K562 (cell line): Measurements from ENCODE around the gene POLR2C. TPM values are rescaled to one million over a fixed set of nuclear protein-coding genes. Genes with fewer than 3 reads are reported as not detected.

Experiments used
- BACH1 ChIP-seq: fragments of 200-800 bp; sonication (Bioruptor generic); IDR thresholded peaks from 2 replicates; pipeline ENCODE4 v1.6.1; 2016; ENCODE audit warnings: missing genetic modification characterization, missing compliant biosample characterization
- BHLHE40 ChIP-seq: IDR thresholded peaks from 2 replicates; pipeline ENCODE4 v1.6.1; 2011; ENCODE audit warnings: low read length, improper control_type of control experiment
- CBX3 ChIP-seq, 2 experiments: IDR thresholded peaks; 1 replicate in 1 of 2; 2 replicates in 1 of 2; pipeline ENCODE4 v1.6.1; 2012; ENCODE audit warnings: inconsistent platforms in 2 of 2, low read length in 2 of 2, borderline replicate concordance in 1 of 2, control low read depth in 1 of 2
- CTBP1 ChIP-seq: fragments of 450-650 bp; IDR thresholded peaks from 2 replicates; pipeline ENCODE4 v1.6.1; 2016; ENCODE audit warnings: borderline replicate concordance
- HDAC6 ChIP-seq: IDR thresholded peaks from 2 replicates; pipeline ENCODE4 v1.6.1; 2012; ENCODE audit warnings: low read depth, mild to moderate bottlenecking, control low read depth, inconsistent platforms, low read length, moderate library complexity
- ILF3 ChIP-seq: fragments of 450-650 bp; IDR thresholded peaks from 2 replicates; pipeline ENCODE4 v1.6.1; 2018; ENCODE audit warnings: antibody characterized with exemption, mild to moderate bottlenecking, moderate library complexity, borderline replicate concordance
- KAT2B ChIP-seq: IDR thresholded peaks from one replicate; pipeline ENCODE4 v1.6.1; 2012; ENCODE audit warnings: low read depth, mild to moderate bottlenecking, control low read depth, inconsistent platforms, low read length, moderate library complexity
- MCM5 ChIP-seq: fragments of 450-650 bp; IDR thresholded peaks from 2 replicates; pipeline ENCODE4 v1.6.1; 2016; ENCODE audit warnings: low read depth
- NR2C2 ChIP-seq, 2 experiments: fragments of 200-800 bp in 1 of 2; sonication (Bioruptor generic) in 1 of 2; sonication (generic) in 1 of 2; formaldehyde crosslinking in 1 of 2; IDR thresholded peaks; 2 replicates each; pipeline versions ENCODE4 v1.6.1 to v1.8.0; 2016 to 2022; ENCODE audit warnings: mild to moderate bottlenecking in 1 of 2, missing compliant biosample characterization in 1 of 2, missing genetic modification characterization in 1 of 2, missing genetic modification reagents in 1 of 2
- RBFOX2 ChIP-seq: fragments of 200-400 bp; formaldehyde crosslinking; IDR thresholded peaks from 2 replicates; pipeline ENCODE4 v1.6.1; 2017; ENCODE audit warnings: low read depth, mild to moderate bottlenecking, low read length, moderate library complexity
- TBL1XR1 ChIP-seq, 2 experiments: IDR thresholded peaks; 2 replicates each; pipeline ENCODE4 v1.6.1; 2012; ENCODE audit warnings: improper control_type of control experiment in 2 of 2, low read length in 2 of 2, mild to moderate bottlenecking in 1 of 2
- ZNF143 ChIP-seq: sonication (generic); formaldehyde crosslinking; IDR thresholded peaks from 2 replicates; pipeline ENCODE4 v1.9.0; 2022; ENCODE audit warnings: mild to moderate bottlenecking, missing genetic modification reagents
- ZNF197 ChIP-seq: fragments of 200-800 bp; sonication (Bioruptor generic); IDR thresholded peaks from 2 replicates; pipeline ENCODE4 v1.6.1; 2016; ENCODE audit warnings: low read depth, missing genetic modification characterization, missing compliant biosample characterization
- ZNF274 ChIP-seq: IDR thresholded peaks from 2 replicates; pipeline ENCODE4 v1.6.1; 2011; ENCODE audit warnings: low read depth, mild to moderate bottlenecking, low read length, moderate library complexity, borderline replicate concordance
- ZNF282 ChIP-seq: sonication (generic); formaldehyde crosslinking; IDR thresholded peaks from 2 replicates; pipeline ENCODE4 v1.8.1; 2023; ENCODE audit warnings: missing genetic modification reagents
- ZNF586 ChIP-seq: fragments of 450-650 bp; formaldehyde crosslinking; conservative IDR thresholded peaks from 2 replicates; pipeline ENCODE4 v1.4.0; 2020; ENCODE audit warnings: mild to moderate bottlenecking, moderate library complexity
- polyA plus RNA-seq, 8 experiments: library from polyadenylated mRNA; depleted of rRNA in 4 of 8; stranded (reverse) in 5 of 8; unstranded in 3 of 8; fragments of >200 nt; fragmentation: Nextera tagmentation in 2 of 8; fragmentation: Illumina TruSeq in 1 of 8; extraction: Ambion mirVana in 2 of 8; extraction: Trizol in 1 of 8; gene quantifications; 2 replicates each; pipeline versions ENCODE4 v1.2.1 to v1.2.3, GENCODE V29; 2011 to 2014; ENCODE audit warnings: inconsistent platforms in 1 of 8, missing spikeins in 1 of 8
- total RNA-seq, 7 experiments: library from RNA; depleted of rRNA in 6 of 7; stranded (reverse); fragments of >200 nt in 6 of 7; fragmentation: Illumina TruSeq in 2 of 7; extraction: Trizol in 2 of 7; gene quantifications; 2 replicates each; pipeline versions ENCODE4 v1.2.1 to v1.2.3, GENCODE V29; 2011 to 2021; ENCODE audit warnings: low replicate concordance in 1 of 7
- TF ChIP-seq, protein P1 (sequence below): fragments of 450-650 bp; IDR thresholded peaks from 2 replicates; pipeline ENCODE4 v1.6.1; 2016; ENCODE audit warnings: antibody characterized with exemption
- TF ChIP-seq, protein P2 (sequence below): sonication (generic); formaldehyde crosslinking; IDR thresholded peaks from 2 replicates; pipeline ENCODE4 v1.8.1; 2022; ENCODE audit warnings: missing genetic modification reagents
- TF ChIP-seq, protein P3 (sequence below): IDR thresholded peaks from 3 replicates; pipeline ENCODE4 v1.6.1; 2011; ENCODE audit warnings: borderline replicate concordance, mild to moderate bottlenecking, moderate library complexity; ENCODE audit not compliant: insufficient read length; ENCODE audit errors: extremely low read depth
- TF ChIP-seq, protein P4 (sequence below): IDR thresholded peaks from 2 replicates; pipeline ENCODE4 v1.6.1; 2011; ENCODE audit warnings: borderline replicate concordance, low read depth, mild to moderate bottlenecking, moderate library complexity, low read length; ENCODE audit not compliant: insufficient read depth, poor library complexity, severe bottlenecking

The POLR2C gene
- total and polyA plus RNA-seq, 9 of the 15 experiments (the other 6 are each of a cell fraction or from before 2014, with no cell fraction given): 70.3 to 163 (median 92.3) TPM

DNA sequence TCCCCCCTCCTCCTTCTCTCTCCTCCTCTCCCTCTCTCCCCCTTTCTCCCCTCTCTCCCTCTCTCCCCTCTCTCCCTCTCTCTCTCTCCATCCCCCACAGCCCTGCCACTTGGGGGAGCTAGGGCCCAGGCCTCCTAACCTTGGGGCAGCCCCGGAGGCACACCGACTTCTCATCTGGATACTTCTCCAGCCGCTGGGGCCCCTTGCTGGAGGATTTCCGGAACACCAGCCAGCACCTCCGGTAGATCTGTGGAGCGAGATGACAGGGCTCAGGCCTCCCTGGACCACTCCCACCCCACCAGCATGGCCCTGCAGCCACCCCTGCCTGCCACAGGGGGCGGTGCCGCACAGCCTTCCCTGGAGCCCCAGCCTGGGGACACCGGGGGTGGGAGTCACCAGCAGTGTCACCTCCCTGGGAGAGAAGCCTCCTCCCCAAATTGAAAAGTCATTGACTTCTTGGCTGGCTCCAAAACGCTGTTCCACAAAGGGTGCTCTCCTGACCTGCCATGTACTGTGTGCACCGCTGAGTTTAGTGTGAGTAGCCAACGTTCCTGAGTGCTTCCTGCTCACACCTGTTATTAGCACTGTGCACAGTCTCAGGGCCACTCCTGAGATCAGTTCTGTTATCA is 13.3 kb downstream of the POLR2C start (continued):
- TF ChIP-seq ZNF586 (CRISPR knock-in tag) (no peak), TBL1XR1 (IDR thresholded peaks at IDR 0.05; ENCODE audit: low read length in 2 of 2) (no peak), ZNF274 (no peak), BACH1 (tag) (no peak), ZNF143 (CRISPR knock-in tag) (no peak), ILF3 (no peak), ZNF197 (CRISPR knock-in tag) (no peak), CTBP1 (peak; percentile 77; the same call in 1 of the 2 replicates), CBX3 (IDR thresholded peaks at IDR 0.05; ENCODE audit: borderline replicate concordance in 1 of 2, low read length in 2 of 2) (no peak), RBFOX2 (no peak; the same call in 1 of the 2 replicates), HDAC6 (no peak), ZNF282 (no peak), BHLHE40 (peak; percentile 47; the same call in 1 of the 2 replicates), KAT2B (no peak), NR2C2 (CRISPR knock-in tag; IDR thresholded peaks at IDR 0.05) (no peak), NR2C2 (tag; IDR thresholded peaks at IDR 0.05) (no peak), MCM5 (no peak)
- TF ChIP-seq, protein P1, sequence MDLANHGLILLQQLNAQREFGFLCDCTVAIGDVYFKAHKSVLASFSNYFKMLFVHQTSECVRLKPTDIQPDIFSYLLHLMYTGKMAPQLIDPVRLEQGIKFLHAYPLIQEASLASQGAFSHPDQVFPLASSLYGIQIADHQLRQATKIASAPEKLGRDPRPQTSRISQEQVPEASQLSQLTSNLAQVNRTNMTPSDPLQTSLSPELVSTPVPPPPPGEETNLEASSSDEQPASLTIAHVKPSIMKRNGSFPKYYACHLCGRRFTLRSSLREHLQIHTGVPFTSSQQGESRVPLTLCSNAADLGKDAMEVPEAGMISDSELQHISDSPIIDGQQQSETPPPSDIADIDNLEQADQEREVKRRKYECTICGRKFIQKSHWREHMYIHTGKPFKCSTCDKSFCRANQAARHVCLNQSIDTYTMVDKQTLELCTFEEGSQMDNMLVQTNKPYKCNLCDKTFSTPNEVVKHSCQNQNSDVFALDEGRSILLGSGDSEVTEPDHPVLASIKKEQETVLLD: no peak
- TF ChIP-seq, protein P2, sequence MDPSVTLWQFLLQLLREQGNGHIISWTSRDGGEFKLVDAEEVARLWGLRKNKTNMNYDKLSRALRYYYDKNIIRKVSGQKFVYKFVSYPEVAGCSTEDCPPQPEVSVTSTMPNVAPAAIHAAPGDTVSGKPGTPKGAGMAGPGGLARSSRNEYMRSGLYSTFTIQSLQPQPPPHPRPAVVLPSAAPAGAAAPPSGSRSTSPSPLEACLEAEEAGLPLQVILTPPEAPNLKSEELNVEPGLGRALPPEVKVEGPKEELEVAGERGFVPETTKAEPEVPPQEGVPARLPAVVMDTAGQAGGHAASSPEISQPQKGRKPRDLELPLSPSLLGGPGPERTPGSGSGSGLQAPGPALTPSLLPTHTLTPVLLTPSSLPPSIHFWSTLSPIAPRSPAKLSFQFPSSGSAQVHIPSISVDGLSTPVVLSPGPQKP (CRISPR knock-in tag): no peak
- TF ChIP-seq, protein P3, sequence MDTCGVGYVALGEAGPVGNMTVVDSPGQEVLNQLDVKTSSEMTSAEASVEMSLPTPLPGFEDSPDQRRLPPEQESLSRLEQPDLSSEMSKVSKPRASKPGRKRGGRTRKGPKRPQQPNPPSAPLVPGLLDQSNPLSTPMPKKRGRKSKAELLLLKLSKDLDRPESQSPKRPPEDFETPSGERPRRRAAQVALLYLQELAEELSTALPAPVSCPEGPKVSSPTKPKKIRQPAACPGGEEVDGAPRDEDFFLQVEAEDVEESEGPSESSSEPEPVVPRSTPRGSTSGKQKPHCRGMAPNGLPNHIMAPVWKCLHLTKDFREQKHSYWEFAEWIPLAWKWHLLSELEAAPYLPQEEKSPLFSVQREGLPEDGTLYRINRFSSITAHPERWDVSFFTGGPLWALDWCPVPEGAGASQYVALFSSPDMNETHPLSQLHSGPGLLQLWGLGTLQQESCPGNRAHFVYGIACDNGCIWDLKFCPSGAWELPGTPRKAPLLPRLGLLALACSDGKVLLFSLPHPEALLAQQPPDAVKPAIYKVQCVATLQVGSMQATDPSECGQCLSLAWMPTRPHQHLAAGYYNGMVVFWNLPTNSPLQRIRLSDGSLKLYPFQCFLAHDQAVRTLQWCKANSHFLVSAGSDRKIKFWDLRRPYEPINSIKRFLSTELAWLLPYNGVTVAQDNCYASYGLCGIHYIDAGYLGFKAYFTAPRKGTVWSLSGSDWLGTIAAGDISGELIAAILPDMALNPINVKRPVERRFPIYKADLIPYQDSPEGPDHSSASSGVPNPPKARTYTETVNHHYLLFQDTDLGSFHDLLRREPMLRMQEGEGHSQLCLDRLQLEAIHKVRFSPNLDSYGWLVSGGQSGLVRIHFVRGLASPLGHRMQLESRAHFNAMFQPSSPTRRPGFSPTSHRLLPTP: no peak
- TF ChIP-seq, protein P4, sequence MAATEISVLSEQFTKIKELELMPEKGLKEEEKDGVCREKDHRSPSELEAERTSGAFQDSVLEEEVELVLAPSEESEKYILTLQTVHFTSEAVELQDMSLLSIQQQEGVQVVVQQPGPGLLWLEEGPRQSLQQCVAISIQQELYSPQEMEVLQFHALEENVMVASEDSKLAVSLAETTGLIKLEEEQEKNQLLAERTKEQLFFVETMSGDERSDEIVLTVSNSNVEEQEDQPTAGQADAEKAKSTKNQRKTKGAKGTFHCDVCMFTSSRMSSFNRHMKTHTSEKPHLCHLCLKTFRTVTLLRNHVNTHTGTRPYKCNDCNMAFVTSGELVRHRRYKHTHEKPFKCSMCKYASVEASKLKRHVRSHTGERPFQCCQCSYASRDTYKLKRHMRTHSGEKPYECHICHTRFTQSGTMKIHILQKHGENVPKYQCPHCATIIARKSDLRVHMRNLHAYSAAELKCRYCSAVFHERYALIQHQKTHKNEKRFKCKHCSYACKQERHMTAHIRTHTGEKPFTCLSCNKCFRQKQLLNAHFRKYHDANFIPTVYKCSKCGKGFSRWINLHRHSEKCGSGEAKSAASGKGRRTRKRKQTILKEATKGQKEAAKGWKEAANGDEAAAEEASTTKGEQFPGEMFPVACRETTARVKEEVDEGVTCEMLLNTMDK: peak; percentile 48
